ENCODE data around the gene GCLC.

GCLC gene

DNA sequence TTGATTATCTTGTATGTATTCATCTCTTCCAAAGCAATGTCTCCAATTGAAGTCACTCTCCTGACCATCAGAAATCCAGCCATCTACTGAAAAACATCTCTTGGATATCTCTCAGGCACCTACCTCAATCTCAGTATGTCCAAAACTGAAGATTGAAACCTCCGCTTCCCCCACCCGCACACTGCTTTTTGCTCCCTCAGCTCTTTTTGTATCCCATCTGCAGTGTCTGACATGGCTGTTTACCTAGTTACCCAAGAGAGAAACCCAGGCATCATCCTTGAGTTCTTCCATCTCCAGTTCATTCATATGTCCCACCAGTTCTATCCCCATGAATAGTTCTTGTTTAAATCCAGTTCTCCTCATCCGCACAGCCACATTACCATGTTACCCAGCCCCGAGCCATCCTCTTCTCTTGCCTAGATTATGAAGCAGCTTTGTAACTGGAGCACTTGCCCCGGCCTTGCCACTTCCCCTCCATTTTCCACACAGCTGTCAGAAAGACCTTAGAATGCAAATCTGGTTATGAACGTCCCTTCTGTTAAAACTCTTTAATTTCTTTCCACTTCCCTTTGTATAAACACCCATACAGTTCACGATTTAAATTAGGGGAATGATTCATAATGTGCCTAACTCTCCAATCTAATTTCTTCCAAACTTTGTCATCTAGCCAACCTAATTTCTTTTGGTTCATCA, 40.5 kb upstream of the GCLC start:
- TF ChIP-seq CTCF (IDR thresholded peaks at IDR 0.05; ENCODE audit: insufficient read depth, missing control alignments) = no peak
- no peak for DNase-seq (ENCODE audit: insufficient read length, low spot score)
- no peak for FAIRE-seq

DNA sequence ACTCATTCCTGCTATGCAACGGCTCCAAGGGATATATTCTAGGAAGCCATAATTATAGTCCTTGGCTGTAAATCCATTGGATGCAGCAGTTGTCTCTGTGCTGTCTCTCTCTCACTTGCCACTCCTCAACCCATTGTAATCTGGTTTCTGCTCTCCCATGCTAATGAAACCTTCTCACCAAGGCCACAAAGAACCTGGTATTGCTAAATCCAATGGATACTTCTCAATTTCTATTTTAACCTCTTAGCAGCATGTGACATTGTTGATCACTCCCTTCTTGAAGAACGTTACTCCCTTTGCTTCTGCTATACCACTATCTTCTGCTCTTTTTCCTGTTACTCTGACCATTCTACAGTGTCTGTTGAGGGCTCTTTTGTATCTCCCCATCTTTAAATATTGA, 39.8 kb upstream of the GCLC start:
- DNase-seq (ENCODE audit: insufficient read length, low spot score) (no peak), FAIRE-seq (no peak)
- no peak for TF ChIP-seq CTCF (IDR thresholded peaks at IDR 0.05; ENCODE audit: insufficient read depth, missing control alignments)

- no peak for DNase-seq (ENCODE audit: insufficient read length, low spot score)
- FAIRE-seq = no peak
- no peak for TF ChIP-seq CTCF (IDR thresholded peaks at IDR 0.05; ENCODE audit: insufficient read depth, missing control alignments)
Measured at GRCh38 chr6:53583451-53583850, 38.5 kb upstream of the GCLC start.

DNA sequence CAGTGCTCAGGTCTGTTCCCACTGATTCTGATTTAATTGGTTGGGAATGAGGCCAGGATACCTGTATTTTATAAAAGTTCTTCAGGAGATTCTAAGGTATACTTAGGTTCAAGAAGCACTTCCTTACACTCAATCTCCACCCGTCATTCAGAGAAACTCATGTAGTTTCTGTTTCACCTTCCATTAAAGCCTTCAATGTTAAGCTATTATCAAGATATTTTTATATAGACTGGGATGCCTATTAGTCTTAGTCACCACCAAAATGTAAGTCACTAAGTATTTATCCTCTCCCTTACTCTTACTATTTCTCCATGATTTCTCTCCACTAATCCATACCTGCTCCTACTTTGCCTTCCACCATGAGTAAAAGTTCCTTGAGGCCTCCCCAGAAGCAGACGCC, 38.1 kb upstream of the GCLC start:
- no peak for FAIRE-seq
- DNase-seq (ENCODE audit: insufficient read length, low spot score) = no peak
- TF ChIP-seq CTCF (IDR thresholded peaks at IDR 0.05; ENCODE audit: insufficient read depth, missing control alignments) = no peak

DNA sequence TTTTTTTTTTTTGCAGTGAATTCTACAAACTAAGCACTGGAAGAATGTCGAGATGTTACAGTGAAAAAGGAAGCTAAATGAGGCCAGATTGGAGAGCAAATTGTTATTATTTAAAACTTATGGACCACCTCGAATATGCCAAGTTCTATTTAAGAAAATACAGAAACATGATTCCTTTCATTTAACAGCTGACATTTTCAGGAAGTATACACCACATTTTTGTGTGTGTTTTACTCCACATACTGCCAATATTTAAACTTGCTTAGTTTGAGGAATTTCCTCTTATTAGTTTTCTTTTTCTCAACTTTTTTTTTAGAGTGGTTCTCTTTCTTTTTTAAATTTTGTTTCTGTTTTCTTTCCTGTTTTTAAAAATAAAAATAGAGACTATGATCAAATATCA, 37.0 kb upstream of the GCLC start:
- DNase-seq (ENCODE audit: insufficient read length, low spot score) (no peak), FAIRE-seq (no peak)
- no peak for TF ChIP-seq CTCF (IDR thresholded peaks at IDR 0.05; ENCODE audit: insufficient read depth, missing control alignments)

- FAIRE-seq (no peak), DNase-seq (ENCODE audit: insufficient read length, low spot score) (no peak)
- no peak for TF ChIP-seq CTCF (IDR thresholded peaks at IDR 0.05; ENCODE audit: insufficient read depth, missing control alignments)
Measured at GRCh38 chr6:53581173-53581773, 36.4 kb upstream of the GCLC start.

GRCh38 chr6:53579338-53579737, 34.4 kb upstream of the GCLC start:
- no peak for TF ChIP-seq CTCF (IDR thresholded peaks at IDR 0.05; ENCODE audit: insufficient read depth, missing control alignments)
- no peak for FAIRE-seq
- DNase-seq (ENCODE audit: insufficient read length, low spot score) = no peak

All from D721Med (cell line).